SH-SY5Y (cell line): ENCODE data around the gene KRT83.

Experiments used
- GATA2 ChIP-seq: IDR thresholded peaks from 2 replicates; pipeline ENCODE4 v1.6.1; 2011; ENCODE audit warnings: mild to moderate bottlenecking, low read depth, low read length
- GATA3 ChIP-seq: IDR thresholded peaks from 2 replicates; pipeline ENCODE4 v1.6.1; 2011; ENCODE audit warnings: low read depth, mild to moderate bottlenecking, low read length, moderate library complexity

GRCh38 chr12:52274521-52275120 lies 46.6 kb downstream of the KRT83 start, which contains the start of gene KRT86:
- TF ChIP-seq GATA2 (no peak), GATA3 (no peak)
